Measurements from ENCODE around the gene TMEM178A.

Gene TMEM178A

GRCh38 chr2:39682066-39682692, 16.5 kb downstream of the TMEM178A start:
- DNase-seq, result no peak

- DNase-seq, result no peak
Measured at GRCh38 chr2:39683022-39683699, 17.4 kb downstream of the TMEM178A start.

DNA sequence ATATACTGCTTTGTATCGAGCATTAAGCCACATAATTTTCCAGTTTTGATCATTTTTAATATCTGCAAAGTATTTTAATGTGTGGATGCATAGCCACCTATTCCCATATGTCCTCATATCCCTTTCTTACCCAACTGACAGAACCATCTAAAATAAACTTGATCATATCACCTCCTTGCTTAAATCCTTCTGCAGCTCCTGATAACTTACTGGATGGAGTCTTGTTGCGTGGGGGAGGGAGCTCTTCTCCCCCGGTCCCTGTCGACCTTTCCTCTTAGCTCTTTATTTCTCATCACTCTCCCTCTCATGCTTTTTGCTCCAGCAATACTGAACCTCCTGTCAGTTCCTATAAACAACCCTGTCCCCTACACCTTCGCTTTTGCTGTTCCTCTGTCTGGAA, 18.7 kb downstream of the TMEM178A start:
- DNase-seq, result no peak

GRCh38 chr2:39685126-39685525, 19.4 kb downstream of the TMEM178A start:
- no peak for DNase-seq

GRCh38 chr2:39686456-39686855, 20.7 kb downstream of the TMEM178A start:
- DNase-seq, result no peak

DNA sequence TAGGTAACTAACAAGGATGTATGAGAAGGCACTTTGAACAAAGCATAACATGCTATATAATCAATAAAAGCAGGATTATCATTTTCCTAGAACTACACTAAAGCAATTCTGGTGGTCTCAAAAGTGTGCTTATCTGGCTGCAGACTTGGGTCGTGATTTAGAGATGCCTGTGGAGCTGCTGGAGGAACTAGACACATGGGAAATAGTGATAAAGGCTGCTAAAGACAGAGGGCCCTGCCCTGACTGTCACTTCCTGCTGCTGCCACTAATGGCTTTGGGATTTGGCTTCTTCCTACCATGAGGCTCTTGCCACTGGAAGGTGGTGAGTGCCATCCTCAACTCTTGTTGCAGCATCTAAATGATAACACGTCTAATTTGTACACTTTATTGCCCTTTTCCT, 22.5 kb downstream of the TMEM178A start:
- DNase-seq, result no peak

- no peak for DNase-seq
Measured at GRCh38 chr2:39689272-39689841, 23.6 kb downstream of the TMEM178A start.

- DNase-seq, result no peak
Measured at GRCh38 chr2:39689876-39690275, 24.2 kb downstream of the TMEM178A start.

- no peak for DNase-seq
Measured at GRCh38 chr2:39693245-39693644, 27.5 kb downstream of the TMEM178A start.

GRCh38 chr2:39696101-39696553, 30.4 kb downstream of the TMEM178A start:
- DNase-seq, result no peak

DNA sequence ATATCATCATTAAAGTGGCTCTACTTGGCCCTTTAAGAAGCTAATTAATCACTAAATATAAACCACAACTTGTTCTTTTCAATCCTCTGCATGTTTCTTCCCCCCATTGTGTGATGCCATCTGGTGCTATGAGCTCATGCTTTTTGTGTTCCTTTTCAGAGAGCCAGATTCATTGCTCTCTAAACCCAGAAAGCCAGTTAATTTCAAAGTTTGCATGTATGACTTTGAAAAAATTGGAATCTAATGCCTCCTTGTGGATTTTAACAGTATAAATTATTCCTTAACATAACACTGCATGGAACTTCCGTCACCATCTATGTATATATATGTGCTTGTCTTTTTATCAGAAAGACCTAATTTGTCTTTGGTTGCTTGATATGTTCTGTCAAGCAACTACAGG, 31.1 kb downstream of the TMEM178A start:
- no peak for DNase-seq

GRCh38 chr2:39697454-39697853, 31.7 kb downstream of the TMEM178A start:
- no peak for DNase-seq

DNA sequence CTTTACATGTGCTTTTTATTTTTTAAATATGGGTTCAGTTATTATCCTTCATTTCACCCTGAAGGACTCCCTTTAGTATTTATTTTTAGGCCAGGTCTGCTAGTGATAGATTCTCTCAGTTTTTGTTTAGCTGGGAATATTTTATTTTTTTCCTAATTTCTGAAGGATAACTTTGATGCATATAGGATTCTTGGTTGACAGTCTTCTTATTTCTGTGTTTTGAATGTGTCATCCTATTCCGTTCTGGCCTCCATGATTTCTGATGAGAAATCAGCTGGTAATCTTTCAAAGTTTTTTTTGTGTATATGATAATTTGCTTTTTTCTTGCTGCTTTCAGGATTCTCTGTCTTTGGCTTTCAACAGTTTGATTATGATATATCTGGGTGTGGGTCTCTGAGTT, 35.4 kb downstream of the TMEM178A start:
- DNase-seq, result no peak

- no peak for DNase-seq
Measured at GRCh38 chr2:39703181-39703872, 37.6 kb downstream of the TMEM178A start.

GRCh38 chr2:39704540-39704939, 38.8 kb downstream of the TMEM178A start:
- DNase-seq, result no peak

DNA sequence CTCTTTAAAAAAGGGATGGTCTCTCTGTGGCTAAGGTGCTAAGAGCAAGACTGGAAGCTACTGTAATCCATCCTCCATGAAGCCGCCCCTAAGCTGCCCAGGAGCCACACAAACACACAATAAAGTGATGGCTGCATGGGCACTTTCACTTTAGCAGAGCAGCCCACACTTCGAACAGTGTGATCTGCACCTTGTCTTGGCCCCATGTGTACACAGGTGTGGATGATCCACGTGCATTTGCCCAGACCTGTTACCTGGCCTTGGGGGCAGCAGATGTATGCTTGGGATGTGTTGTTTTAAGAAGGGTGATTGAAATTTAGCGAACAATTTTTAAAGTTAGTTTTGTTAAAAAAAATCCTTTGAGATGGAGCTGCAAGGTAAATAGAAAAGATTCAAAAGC, 39.9 kb downstream of the TMEM178A start:
- no peak for DNase-seq

DNA sequence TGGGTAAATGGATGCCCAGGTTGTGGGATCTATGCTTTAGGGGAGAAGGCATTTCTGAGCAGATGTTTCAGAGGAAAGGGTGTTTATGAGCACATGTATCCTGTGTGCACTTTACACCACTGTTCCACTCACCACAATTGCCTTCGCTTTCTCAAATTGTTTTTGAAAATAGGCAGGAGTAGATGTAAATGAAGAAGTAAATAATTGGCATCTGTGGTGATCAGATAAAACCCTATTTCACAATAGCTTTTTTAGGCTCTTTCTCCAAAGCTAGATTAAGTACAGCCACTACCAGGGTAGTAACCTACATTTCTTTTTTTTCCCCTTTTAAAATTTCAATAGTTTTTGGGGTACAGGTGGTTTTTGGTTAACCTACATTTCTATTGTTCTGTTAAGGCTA, 40.6 kb downstream of the TMEM178A start:
- no peak for DNase-seq

GRCh38 chr2:39706945-39707344, 41.2 kb downstream of the TMEM178A start:
- DNase-seq, result no peak

- DNase-seq, result no peak
Measured at GRCh38 chr2:39708003-39708402, 42.3 kb downstream of the TMEM178A start.

- DNase-seq, result no peak
Measured at GRCh38 chr2:39710807-39711206, 45.1 kb downstream of the TMEM178A start.

DNA sequence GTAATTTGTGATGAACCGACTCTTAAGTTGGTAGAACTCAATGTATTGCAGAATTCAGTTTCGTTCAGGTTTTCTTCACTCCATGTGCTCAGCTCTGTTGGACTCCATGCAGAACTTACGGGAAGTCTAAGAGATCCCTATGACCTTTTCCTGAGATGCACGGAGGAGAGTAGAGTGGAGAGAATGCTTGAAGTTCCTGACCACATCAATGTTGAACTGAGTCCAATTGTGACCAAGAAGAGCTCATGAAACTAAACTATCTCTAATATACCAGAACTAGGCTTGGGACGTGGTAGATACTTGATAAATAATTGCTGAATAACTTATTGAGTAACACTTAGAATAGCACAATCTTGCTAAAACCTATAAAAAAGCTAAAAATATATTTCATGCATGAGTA, 47.2 kb downstream of the TMEM178A start:
- DNase-seq, result no peak

DNA sequence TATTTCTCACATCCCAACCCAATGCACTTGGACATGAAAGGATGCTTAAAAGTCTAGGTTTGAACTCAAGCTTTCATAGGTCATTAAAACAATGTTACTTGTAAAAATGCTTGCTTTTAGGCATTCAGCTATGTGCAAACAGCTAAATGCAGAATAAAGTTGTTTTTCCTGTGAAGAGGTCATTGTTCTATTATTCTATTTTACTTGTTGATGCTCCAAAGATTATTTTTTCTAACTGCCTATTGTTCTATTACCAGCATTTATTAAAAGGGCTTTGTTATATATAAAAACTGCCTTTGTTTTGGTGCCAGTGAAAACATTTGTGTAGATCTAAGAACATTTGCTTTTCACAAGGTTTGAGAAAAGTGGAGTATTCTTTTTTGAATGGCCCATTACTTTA, 49.4 kb downstream of the TMEM178A start:
- DNase-seq, result no peak

DNA sequence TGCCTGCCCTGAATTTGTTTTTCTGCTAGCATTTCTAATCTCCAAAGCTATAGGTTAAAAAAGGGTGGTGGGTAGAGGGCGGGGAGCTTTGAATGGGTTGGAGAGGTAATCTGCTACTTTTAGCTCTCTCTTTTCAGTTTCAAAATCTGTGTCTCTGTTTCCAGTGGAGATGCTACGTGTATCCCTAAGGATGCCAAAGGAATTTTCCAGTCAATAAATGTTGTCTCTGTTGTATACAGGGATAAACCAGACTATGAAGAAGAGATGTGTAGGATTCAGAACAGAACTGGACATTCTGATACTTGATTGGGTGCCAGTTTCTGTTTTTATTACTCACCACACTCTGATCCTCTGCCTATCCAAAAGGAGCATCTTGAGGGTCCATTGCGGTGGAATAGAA, 50.1 kb downstream of the TMEM178A start:
- DNase-seq, result no peak

DNA sequence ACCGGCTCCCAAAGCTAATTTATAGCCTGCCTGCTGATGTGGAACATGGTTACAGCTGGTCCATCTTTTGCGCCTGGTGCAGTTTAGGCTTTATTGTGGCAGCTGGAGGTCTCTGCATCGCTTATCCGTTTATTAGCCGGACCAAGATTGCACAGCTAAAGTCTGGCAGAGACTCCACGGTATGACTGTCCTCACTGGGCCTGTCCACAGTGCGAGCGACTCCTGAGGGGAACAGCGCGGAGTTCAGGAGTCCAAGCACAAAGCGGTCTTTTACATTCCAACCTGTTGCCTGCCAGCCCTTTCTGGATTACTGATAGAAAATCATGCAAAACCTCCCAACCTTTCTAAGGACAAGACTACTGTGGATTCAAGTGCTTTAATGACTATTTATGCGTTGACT, 51.4 kb downstream of the TMEM178A start:
- no peak for DNase-seq

Data from activated T-cell treated with anti-CD3 and anti-CD28 coated beads, Interleukin-2, amount 50 U/mL, for 48 hours (primary cell).